ENCODE measurements around the gene ZNF280B. TPM values are rescaled to one million over a fixed set of nuclear protein-coding genes. Genes with fewer than 3 reads are reported as not detected.

ZNF280B gene
- total RNA-seq, 1 donor from 2014 or later, result 5.0 TPM

- Mint-ChIP-seq H3K4me1 (ENCODE audit: unreplicated experiment) (no peaks in the 10 kb centered on the region), H3K4me3 (no peak overlapping the region), H3K9me3 (no peaks in the 10 kb centered on the region), H3K36me3 (no peaks in the 10 kb centered on the region), H3K27ac (no peak overlapping the region), H3K27me3 (peaks cover 44% of the 10 kb centered on the region)
- no peak for TF ChIP-seq CTCF (conservative IDR thresholded peaks at IDR 0.05)
- DNase-seq (ENCODE audit: extremely low spot score, unreplicated experiment), result no peak
Measured at GRCh38 chr22:22467112-22467511, 41.4 kb downstream of the ZNF280B start.

- H3K4me3 Mint-ChIP-seq, result no peak overlapping the region
- no peak for DNase-seq (ENCODE audit: extremely low spot score, unreplicated experiment)
- H3K36me3 Mint-ChIP-seq, result no peaks in the 10 kb centered on the region
- H3K27me3 Mint-ChIP-seq, result peaks cover 54% of the 10 kb centered on the region
- H3K4me1 Mint-ChIP-seq (ENCODE audit: unreplicated experiment), result no peaks in the 10 kb centered on the region
- H3K27ac Mint-ChIP-seq, result no peak overlapping the region
- no peaks in the 10 kb centered on the region for H3K9me3 Mint-ChIP-seq
- TF ChIP-seq CTCF (conservative IDR thresholded peaks at IDR 0.05), result no peak
Measured at GRCh38 chr22:22465782-22466181, 42.8 kb downstream of the ZNF280B start.

- Mint-ChIP-seq H3K9me3 (no peaks in the 10 kb centered on the region), H3K27me3 (peaks cover 57% of the 10 kb centered on the region), H3K4me3 (no peak overlapping the region), H3K36me3 (no peaks in the 10 kb centered on the region), H3K4me1 (ENCODE audit: unreplicated experiment) (no peaks in the 10 kb centered on the region), H3K27ac (no peak overlapping the region)
- DNase-seq (ENCODE audit: extremely low spot score, unreplicated experiment), result no peak
- no peak for TF ChIP-seq CTCF (conservative IDR thresholded peaks at IDR 0.05)
Measured at GRCh38 chr22:22465094-22465602, 43.4 kb downstream of the ZNF280B start.

GRCh38 chr22:22464541-22465054 is 43.9 kb downstream of the ZNF280B start:
- Mint-ChIP-seq H3K4me3 (no peak overlapping the region), H3K27ac (no peak overlapping the region), H3K36me3 (no peaks in the 10 kb centered on the region), H3K27me3 (peaks cover 57% of the 10 kb centered on the region), H3K9me3 (no peaks in the 10 kb centered on the region), H3K4me1 (ENCODE audit: unreplicated experiment) (no peaks in the 10 kb centered on the region)
- TF ChIP-seq CTCF (conservative IDR thresholded peaks at IDR 0.05), result no peak
- DNase-seq (ENCODE audit: extremely low spot score, unreplicated experiment), result no peak

- no peak for DNase-seq (ENCODE audit: extremely low spot score, unreplicated experiment)
- Mint-ChIP-seq H3K9me3 (no peaks in the 10 kb centered on the region), H3K4me1 (ENCODE audit: unreplicated experiment) (no peaks in the 10 kb centered on the region), H3K4me3 (no peak overlapping the region), H3K27me3 (peaks cover 59% of the 10 kb centered on the region), H3K36me3 (no peaks in the 10 kb centered on the region), H3K27ac (no peak overlapping the region)
- peak; percentile 91 for TF ChIP-seq CTCF (conservative IDR thresholded peaks at IDR 0.05)
Measured at GRCh38 chr22:22463855-22464540, 44.5 kb downstream of the ZNF280B start.
